PC-9 (cell line): ENCODE measurements around the gene RHBDD3. TPM values are rescaled to one million over a fixed set of nuclear protein-coding genes. Genes with fewer than 3 reads are reported as not detected.

ENCODE experiments used
- BruUV-seq: library from RNA; stranded (reverse); fragments of 400-500 nt; replicated peaks from 2 replicates; lab custom pipeline; 2021; lab: Mats Ljungman, UMichigan
- CTCF ChIA-PET: fragments of 300-600 bp; sonication (Branson Sonifier 250); formaldehyde crosslinking; loops from one replicate; lab custom pipeline; 2022; ENCODE audit warnings: antibody characterized with exemption; lab: Charles Lee
- POLR2A ChIA-PET: fragments of 300-600 bp; sonication (Branson Sonifier 250); formaldehyde crosslinking; loops from one replicate; lab custom pipeline; 2022; ENCODE audit warnings: antibody characterized with exemption; ENCODE audit not compliant: unreplicated experiment; lab: Charles Lee
- DNase-seq, 2 experiments: peaks; one replicate each; pipeline versions ENCODE4 v3.0.0 to v3.0.0-alpha.2; 2015 to 2022; ENCODE audit warnings: mixed read lengths in 1 of 2
- H2AFZ ChIP-seq: fragments of 200-600 bp; sonication (generic); 2 replicates; pipeline ENCODE4 v1.8.1; 2017; ENCODE audit warnings: antibody characterized with exemption
- H3F3A ChIP-seq: fragments of 200-600 bp; sonication (generic); 2 replicates; pipeline ENCODE4 v1.8.1; 2017; ENCODE audit warnings: antibody characterized with exemption, mild to moderate bottlenecking, low read depth; ENCODE audit not compliant: insufficient read depth
- H3K27ac ChIP-seq: fragments of 200-600 bp; sonication (generic); 2 replicates; pipeline ENCODE4 v1.6.1; 2016; ENCODE audit warnings: mixed run types
- H3K27me3 ChIP-seq: fragments of 200-600 bp; sonication (generic); 2 replicates; pipeline ENCODE4 v1.6.1; 2016; ENCODE audit warnings: low read depth, mixed run types; ENCODE audit not compliant: insufficient read depth
- H3K36me3 ChIP-seq: fragments of 200-600 bp; sonication (generic); 2 replicates; pipeline ENCODE4 v1.6.1; 2016; ENCODE audit warnings: low read depth, mixed run types
- H3K4me1 ChIP-seq: fragments of 200-600 bp; sonication (generic); replicated peaks from 2 replicates; pipeline ENCODE4 v1.6.1; 2016; ENCODE audit warnings: mixed run types; ENCODE audit not compliant: insufficient read depth
- H3K4me2 ChIP-seq: fragments of 200-600 bp; sonication (generic); 2 replicates; pipeline ENCODE4 v1.6.1; 2017; ENCODE audit warnings: mixed run types
- H3K4me3 ChIP-seq: fragments of 200-600 bp; sonication (generic); 2 replicates; pipeline ENCODE4 v1.6.1; 2016; ENCODE audit warnings: mixed run types
- H3K79me2 ChIP-seq: fragments of 200-600 bp; sonication (generic); 2 replicates; pipeline ENCODE4 v1.6.1; 2017; ENCODE audit warnings: low read depth, mixed run types
- H3K9me2 ChIP-seq: fragments of 200-600 bp; sonication (generic); 2 replicates; pipeline ENCODE4 v1.8.1; 2017; ENCODE audit warnings: mild to moderate bottlenecking; ENCODE audit not compliant: insufficient read depth
- H3K9me3 ChIP-seq: fragments of 200-600 bp; sonication (generic); 2 replicates; pipeline ENCODE4 v1.8.1; 2016; ENCODE audit warnings: low read depth; ENCODE audit not compliant: insufficient read depth
- H4K20me1 ChIP-seq: fragments of 200-600 bp; sonication (generic); 2 replicates; pipeline ENCODE4 v1.8.1; 2017; ENCODE audit not compliant: insufficient read depth
- EZH2 ChIP-seq: fragments of 200-600 bp; sonication (generic); IDR thresholded peaks from 2 replicates; pipeline ENCODE4 v1.8.0; 2017; ENCODE audit warnings: antibody characterized with exemption, low read depth
- intact Hi-C: fragments of 100-400 bp; cut with micrococcal nuclease; formaldehyde crosslinking; loops from one replicate; pipeline ENCODE4 v1.10.0; 2022; ENCODE audit not compliant: unreplicated experiment
- total RNA-seq: library from RNA; stranded (reverse); gene quantifications from 2 replicates; pipeline ENCODE4 v1.2.3, GENCODE V29; 2021
- TF ChIP-seq, protein P1 (sequence below): fragments of 200-600 bp; sonication (generic); conservative IDR thresholded peaks from 2 replicates; pipeline ENCODE4 v1.6.1; 2017; ENCODE audit warnings: mixed run types, antibody characterized with exemption, mild to moderate bottlenecking, moderate library complexity

RHBDD3 gene
- total RNA-seq, 1 experiment from 2014 or later = 17.6 TPM

GRCh38 chr22:29275167-29275566, 7.4 kb upstream of the RHBDD3 start:
- CTCF ChIA-PET = no interaction called here
- H3K9me3 ChIP-seq = no peaks in the 10 kb centered on the region
- peaks cover 100% of the 10 kb centered on the region for H3K79me2 ChIP-seq
- H2AFZ ChIP-seq = no peak overlapping the region
- no peak overlapping the region for H3K4me2 ChIP-seq
- H3K27me3 ChIP-seq = no peaks in the 10 kb centered on the region
- BruUV-seq = no TSS peak
- H3K4me1 ChIP-seq = peaks cover 15% of the 10 kb centered on the region
- POLR2A ChIA-PET = no interaction called here
- TF ChIP-seq EZH2 = no peak
- TF ChIP-seq, protein P1, sequence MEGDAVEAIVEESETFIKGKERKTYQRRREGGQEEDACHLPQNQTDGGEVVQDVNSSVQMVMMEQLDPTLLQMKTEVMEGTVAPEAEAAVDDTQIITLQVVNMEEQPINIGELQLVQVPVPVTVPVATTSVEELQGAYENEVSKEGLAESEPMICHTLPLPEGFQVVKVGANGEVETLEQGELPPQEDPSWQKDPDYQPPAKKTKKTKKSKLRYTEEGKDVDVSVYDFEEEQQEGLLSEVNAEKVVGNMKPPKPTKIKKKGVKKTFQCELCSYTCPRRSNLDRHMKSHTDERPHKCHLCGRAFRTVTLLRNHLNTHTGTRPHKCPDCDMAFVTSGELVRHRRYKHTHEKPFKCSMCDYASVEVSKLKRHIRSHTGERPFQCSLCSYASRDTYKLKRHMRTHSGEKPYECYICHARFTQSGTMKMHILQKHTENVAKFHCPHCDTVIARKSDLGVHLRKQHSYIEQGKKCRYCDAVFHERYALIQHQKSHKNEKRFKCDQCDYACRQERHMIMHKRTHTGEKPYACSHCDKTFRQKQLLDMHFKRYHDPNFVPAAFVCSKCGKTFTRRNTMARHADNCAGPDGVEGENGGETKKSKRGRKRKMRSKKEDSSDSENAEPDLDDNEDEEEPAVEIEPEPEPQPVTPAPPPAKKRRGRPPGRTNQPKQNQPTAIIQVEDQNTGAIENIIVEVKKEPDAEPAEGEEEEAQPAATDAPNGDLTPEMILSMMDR = no peak
- intact Hi-C loops = no loop called here
- no peak overlapping the region for H3K4me3 ChIP-seq
- H3F3A ChIP-seq = peaks cover 78% of the 10 kb centered on the region
- H3K27ac ChIP-seq = no peak overlapping the region
- peaks cover 100% of the 10 kb centered on the region for H4K20me1 ChIP-seq
- DNase-seq = no peak
- peaks cover 95% of the 10 kb centered on the region for H3K36me3 ChIP-seq
- H3K9me2 ChIP-seq = no peaks in the 10 kb centered on the region

DNA sequence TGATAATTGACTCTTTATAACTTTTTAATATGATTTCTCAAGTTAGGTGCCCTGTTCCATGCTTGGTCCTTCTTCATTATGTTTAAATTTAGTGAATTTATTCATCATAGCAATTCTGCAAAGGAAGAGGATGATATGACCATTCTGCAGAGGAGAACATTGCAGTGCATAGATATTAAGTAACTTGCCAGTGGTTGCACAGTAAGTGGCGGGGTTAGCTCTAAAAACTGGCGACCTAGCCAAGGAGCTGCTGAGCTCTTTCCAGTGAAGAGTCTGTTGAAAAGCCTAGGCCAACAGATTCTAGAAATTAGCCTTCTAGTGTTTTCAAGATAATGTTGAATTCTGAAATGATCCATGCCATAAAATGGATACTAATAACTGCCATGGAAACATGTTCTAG, 4.8 kb upstream of the RHBDD3 start:
- no peaks in the 10 kb centered on the region for H3K9me3 ChIP-seq
- intact Hi-C loops = no loop called here
- ChIA-PET POLR2A (interaction anchor here (0.7 kb wide), 1 partner anchor 549 kb away, joined by 4 read pairs; no protein-coding TSS in a partner anchor), CTCF (no interaction called here)
- TF ChIP-seq, protein P1 = no peak
- TF ChIP-seq EZH2 = no peak
- no peaks in the 10 kb centered on the region for H3K9me2 ChIP-seq
- DNase-seq = no peak
- no peak overlapping the region for H3K27ac ChIP-seq
- H3K4me1 ChIP-seq = peaks cover 22% of the 10 kb centered on the region
- H3K4me2 ChIP-seq = no peak overlapping the region
- H3K27me3 ChIP-seq = no peaks in the 10 kb centered on the region
- H4K20me1 ChIP-seq = peaks cover 88% of the 10 kb centered on the region
- H3K4me3 ChIP-seq = no peak overlapping the region
- peaks cover 85% of the 10 kb centered on the region for H3K36me3 ChIP-seq
- H2AFZ ChIP-seq = no peak overlapping the region
- peaks cover 98% of the 10 kb centered on the region for H3K79me2 ChIP-seq
- no TSS peak for BruUV-seq
- peaks cover 66% of the 10 kb centered on the region for H3F3A ChIP-seq

DNA sequence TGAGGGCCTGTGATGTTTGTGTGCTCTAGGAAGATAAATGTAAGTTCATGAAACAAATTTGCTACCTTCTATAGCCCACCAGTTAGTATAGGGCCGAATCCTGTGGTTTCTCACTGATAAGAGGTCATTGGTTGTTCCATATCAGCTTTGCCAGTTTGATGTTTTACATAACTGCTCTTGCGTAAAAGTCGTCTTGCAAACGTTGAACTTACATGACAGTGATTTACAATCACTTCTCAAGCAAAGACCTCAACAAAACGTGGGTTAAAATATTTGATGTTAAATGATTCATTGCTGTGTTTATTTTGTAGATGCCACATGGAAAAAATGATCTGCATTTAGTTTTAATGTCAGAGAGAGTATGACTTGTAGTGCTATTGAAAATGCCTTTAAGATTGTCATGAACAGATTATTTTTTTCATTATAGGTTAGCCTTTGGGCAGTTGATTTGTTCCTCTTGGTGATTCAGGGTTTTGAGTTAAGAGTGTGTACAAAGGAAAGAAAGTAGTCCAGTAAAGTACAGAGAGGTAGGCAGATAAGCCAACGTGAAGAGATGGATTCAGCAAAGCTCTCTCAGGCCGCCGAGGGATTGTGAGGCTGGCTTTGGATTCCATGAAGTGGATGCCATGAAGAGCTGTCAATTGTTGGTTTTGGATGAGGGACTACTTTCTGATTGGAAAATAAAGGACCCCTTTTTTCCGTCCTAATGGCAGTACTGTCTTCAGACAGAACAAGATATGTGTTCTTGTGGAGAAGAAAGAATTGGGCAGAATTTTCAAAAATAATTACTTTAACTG, 2.9 kb upstream of the RHBDD3 start:
- TF ChIP-seq, protein P1 = no peak
- TF ChIP-seq EZH2 = no peak
- H3K27me3 ChIP-seq = no peaks in the 10 kb centered on the region
- H3K79me2 ChIP-seq = peaks cover 96% of the 10 kb centered on the region
- peaks cover 32% of the 10 kb centered on the region for H3K4me1 ChIP-seq
- H4K20me1 ChIP-seq = peaks cover 69% of the 10 kb centered on the region
- peak in 1 of 2 experiments; percentile 74 for DNase-seq
- H3K9me2 ChIP-seq = no peaks in the 10 kb centered on the region
- ChIA-PET POLR2A (no interaction called here), CTCF (no interaction called here)
- H3K4me3 ChIP-seq = peak overlapping the region; percentile 88; the same call in 1 of the 2 replicates
- peaks cover 66% of the 10 kb centered on the region for H3K36me3 ChIP-seq
- no peak overlapping the region for H3K27ac ChIP-seq
- H3K4me2 ChIP-seq = peak overlapping the region; percentile 99
- H3F3A ChIP-seq = peaks cover 47% of the 10 kb centered on the region
- no peak overlapping the region for H2AFZ ChIP-seq
- H3K9me3 ChIP-seq = no peaks in the 10 kb centered on the region
- intact Hi-C loops = no loop called here
- BruUV-seq = no TSS peak
